Measurements from ENCODE around the gene SPATA24.

DNA sequence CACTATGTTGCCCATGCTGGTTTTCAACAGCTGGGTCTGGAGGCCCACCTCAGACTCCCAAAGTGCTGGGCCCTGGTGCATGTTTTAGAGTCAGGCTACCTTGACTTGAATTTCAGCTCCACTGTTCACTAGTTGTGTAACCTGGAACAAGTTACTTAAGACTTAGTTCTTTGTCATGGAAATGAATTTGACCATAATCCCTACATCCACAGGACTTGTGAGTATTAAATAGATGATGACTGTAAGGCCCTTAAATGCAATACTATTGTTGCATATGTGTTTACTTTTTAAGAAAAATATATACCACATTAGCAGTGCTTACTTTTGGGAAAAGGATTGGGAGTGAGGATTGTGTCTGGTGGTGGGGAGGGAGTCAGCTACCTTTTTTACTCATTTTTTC, 45.8 kb downstream of the SPATA24 start:
- no peak for TF ChIP-seq POLR2A (IDR thresholded peaks at IDR 0.05)
- no peak for TF ChIP-seq CTCF (IDR thresholded peaks at IDR 0.05)
